ENCODE results near the gene EFHB.

The EFHB gene

DNA sequence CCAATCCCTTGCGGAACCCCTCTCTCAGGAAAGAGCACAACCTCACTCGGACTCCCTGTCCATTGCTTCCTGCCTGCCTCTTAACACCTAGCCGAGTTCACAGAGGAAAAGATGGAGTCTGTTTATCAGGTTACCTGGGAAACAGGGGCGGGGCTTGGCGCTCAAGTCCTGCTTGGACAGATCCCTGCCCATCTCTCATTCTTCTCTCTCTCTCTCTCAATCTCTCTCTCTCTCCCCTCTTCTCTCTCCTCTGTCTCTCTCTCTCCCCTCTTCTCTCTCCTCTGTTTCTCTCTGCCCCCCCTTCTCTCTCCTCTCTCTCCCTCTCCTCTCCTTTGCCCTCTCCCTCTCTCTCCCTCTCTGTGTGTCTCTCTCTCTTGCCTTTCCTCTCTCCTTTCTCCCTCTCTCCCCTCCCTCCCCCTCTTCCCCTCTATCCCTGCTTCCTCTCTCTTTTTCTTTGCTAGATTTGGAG, at the start of gene EFHB:
Gene EFHB, minus strand, starts transcription at position 120 of the 469 bp plus-strand sequence. CDS start 199 bp downstream, outside the sequence.
- TF ChIP-seq CTCF (IDR thresholded peaks at IDR 0.05; ENCODE audit: control extremely low read depth, extremely low read depth, low read depth, missing control alignments): no peak
- DNase-seq (ENCODE audit: extremely low spot score): no peak
- CTCF ChIA-PET: no interaction called here
- POLR2A ChIA-PET: no interaction called here

- TF ChIP-seq CTCF (IDR thresholded peaks at IDR 0.05; ENCODE audit: control extremely low read depth, extremely low read depth, low read depth, missing control alignments): no peak
- no peak for DNase-seq (ENCODE audit: extremely low spot score)
- ChIA-PET CTCF (interaction anchor here (0.9 to 1.3 kb wide), 2 partner anchors 10 to 11 kb away, joined by 3 read pairs; no protein-coding TSS in a partner anchor), POLR2A (no interaction called here)
These were observed 38.0 kb upstream of the EFHB start for GRCh38 chr3:19972054-19972453.

GRCh38 chr3:19970327-19970726, 36.3 kb upstream of the EFHB start:
- CTCF ChIA-PET: interaction anchor here (1.9 kb wide), 1 partner anchor 17 kb away, joined by 6 read pairs; no protein-coding TSS in a partner anchor
- no peak for TF ChIP-seq CTCF (IDR thresholded peaks at IDR 0.05; ENCODE audit: control extremely low read depth, extremely low read depth, low read depth, missing control alignments)
- POLR2A ChIA-PET: no interaction called here
- DNase-seq (ENCODE audit: extremely low spot score): no peak

- CTCF ChIA-PET: no interaction called here
- no peak for TF ChIP-seq CTCF (IDR thresholded peaks at IDR 0.05; ENCODE audit: control extremely low read depth, extremely low read depth, low read depth, missing control alignments)
- POLR2A ChIA-PET: no interaction called here
- no peak for DNase-seq (ENCODE audit: extremely low spot score)
These were observed 33.8 kb upstream of the EFHB start for GRCh38 chr3:19967812-19968211.

- POLR2A ChIA-PET: no interaction called here
- TF ChIP-seq CTCF (IDR thresholded peaks at IDR 0.05; ENCODE audit: control extremely low read depth, extremely low read depth, low read depth, missing control alignments): no peak
- no peak for DNase-seq (ENCODE audit: extremely low spot score)
- CTCF ChIA-PET: no interaction called here
These were observed 33.2 kb upstream of the EFHB start for GRCh38 chr3:19967208-19967607.

DNA sequence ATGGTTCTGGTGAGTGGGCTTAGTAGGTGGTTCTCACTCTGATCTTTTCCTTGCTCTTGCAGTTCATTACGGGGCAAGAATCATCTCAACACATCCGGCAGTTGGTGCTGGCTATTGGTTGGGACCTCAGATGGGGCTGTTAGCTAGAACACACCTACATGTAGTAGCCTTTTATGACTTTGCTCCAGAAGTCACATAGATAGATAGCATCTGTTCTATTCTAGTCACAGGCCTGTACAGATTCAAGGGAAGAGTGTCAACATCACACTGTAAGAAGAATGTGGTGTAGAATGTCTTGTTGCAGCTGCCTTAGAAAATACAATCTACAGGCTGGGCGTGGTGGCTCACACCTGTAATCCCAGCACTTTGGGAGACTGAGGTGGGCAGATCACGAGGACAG, 27.9 kb upstream of the EFHB start:
- POLR2A ChIA-PET: no interaction called here
- CTCF ChIA-PET: no interaction called here
- TF ChIP-seq CTCF (IDR thresholded peaks at IDR 0.05; ENCODE audit: control extremely low read depth, extremely low read depth, low read depth, missing control alignments): no peak
- DNase-seq (ENCODE audit: extremely low spot score): no peak

- POLR2A ChIA-PET: interaction anchor here (0.6 kb wide), 1 partner anchor 54 kb away, joined by 6 read pairs; no protein-coding TSS in a partner anchor
- TF ChIP-seq CTCF (IDR thresholded peaks at IDR 0.05; ENCODE audit: control extremely low read depth, extremely low read depth, low read depth, missing control alignments): no peak
- DNase-seq (ENCODE audit: extremely low spot score): no peak
- CTCF ChIA-PET: no interaction called here
These were observed 26.7 kb upstream of the EFHB start for GRCh38 chr3:19960696-19961095.

All from GM10248 (cell line).